ENCODE data around the gene VPS72.

DNA sequence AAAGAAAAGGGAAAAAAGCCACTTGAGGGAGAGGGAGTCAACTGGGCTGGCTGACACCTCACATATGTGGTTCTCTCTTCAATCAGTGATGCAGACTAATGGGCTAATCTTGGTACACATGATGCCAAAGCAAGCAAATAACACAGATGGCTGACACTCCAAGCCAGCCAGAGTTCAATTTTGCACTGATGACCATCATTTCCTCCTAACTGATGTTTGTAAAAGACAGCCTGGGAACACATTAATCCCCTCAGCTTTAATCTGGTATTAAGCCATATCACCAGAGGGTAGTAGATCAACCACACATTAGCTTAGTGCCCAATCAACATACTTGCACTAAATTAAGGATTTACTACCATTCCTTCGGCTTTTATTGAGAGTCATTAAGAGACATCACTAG lies 2.8 kb downstream of the VPS72 start:
- TF ChIP-seq, protein P1, sequence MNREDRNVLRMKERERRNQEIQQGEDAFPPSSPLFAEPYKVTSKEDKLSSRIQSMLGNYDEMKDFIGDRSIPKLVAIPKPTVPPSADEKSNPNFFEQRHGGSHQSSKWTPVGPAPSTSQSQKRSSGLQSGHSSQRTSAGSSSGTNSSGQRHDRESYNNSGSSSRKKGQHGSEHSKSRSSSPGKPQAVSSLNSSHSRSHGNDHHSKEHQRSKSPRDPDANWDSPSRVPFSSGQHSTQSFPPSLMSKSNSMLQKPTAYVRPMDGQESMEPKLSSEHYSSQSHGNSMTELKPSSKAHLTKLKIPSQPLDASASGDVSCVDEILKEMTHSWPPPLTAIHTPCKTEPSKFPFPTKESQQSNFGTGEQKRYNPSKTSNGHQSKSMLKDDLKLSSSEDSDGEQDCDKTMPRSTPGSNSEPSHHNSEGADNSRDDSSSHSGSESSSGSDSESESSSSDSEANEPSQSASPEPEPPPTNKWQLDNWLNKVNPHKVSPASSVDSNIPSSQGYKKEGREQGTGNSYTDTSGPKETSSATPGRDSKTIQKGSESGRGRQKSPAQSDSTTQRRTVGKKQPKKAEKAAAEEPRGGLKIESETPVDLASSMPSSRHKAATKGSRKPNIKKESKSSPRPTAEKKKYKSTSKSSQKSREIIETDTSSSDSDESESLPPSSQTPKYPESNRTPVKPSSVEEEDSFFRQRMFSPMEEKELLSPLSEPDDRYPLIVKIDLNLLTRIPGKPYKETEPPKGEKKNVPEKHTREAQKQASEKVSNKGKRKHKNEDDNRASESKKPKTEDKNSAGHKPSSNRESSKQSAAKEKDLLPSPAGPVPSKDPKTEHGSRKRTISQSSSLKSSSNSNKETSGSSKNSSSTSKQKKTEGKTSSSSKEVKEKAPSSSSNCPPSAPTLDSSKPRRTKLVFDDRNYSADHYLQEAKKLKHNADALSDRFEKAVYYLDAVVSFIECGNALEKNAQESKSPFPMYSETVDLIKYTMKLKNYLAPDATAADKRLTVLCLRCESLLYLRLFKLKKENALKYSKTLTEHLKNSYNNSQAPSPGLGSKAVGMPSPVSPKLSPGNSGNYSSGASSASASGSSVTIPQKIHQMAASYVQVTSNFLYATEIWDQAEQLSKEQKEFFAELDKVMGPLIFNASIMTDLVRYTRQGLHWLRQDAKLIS (CRISPR knock-in tag; IDR thresholded peaks at IDR 0.05), result no peak
- no peak for TF ChIP-seq KLF6 (CRISPR knock-in tag; IDR thresholded peaks at IDR 0.05)

All from HepG2 (cell line).